Activated T-helper 2 cell treated with anti-CD3 and anti-CD28 coated beads, Interferon-gamma antibody, Interleukin-2, Interleukin-4, amounts not matched to agents 10 μg/mL and 5 μg/mL and 100 μg/mL, durations not matched to agents 14 hours and 24 hours and 36 hours (primary cell): ENCODE results near the gene CNTN4. TPM values are rescaled to one million over a fixed set of nuclear protein-coding genes. Genes with fewer than 3 reads are reported as not detected.

Source experiments
- DNase-seq: peaks from one replicate; pipeline ENCODE4 v3.0.0; 2021; ENCODE audit warnings: low spot score
- H3K27ac Mint-ChIP-seq: one replicate; pipeline ENCODE4 v1.8.0; 2021; ENCODE audit warnings: mixed read lengths
- H3K27me3 Mint-ChIP-seq: one replicate; pipeline ENCODE4 v1.8.0; 2021; ENCODE audit warnings: low read depth, mixed read lengths
- H3K36me3 Mint-ChIP-seq: one replicate; pipeline ENCODE4 v1.8.0; 2021; ENCODE audit warnings: low read depth, mixed read lengths
- H3K4me1 Mint-ChIP-seq: one replicate; pipeline ENCODE4 v1.8.0; 2021; ENCODE audit warnings: low read depth, mixed read lengths
- H3K4me3 Mint-ChIP-seq: one replicate; pipeline ENCODE4 v1.8.0; 2021; ENCODE audit warnings: low read depth, mild to moderate bottlenecking, moderate library complexity, mixed read lengths
- H3K9me3 Mint-ChIP-seq: one replicate; pipeline ENCODE4 v1.8.0; 2021; ENCODE audit warnings: mixed read lengths
- intact Hi-C: fragments of 100-400 bp; cut with micrococcal nuclease; formaldehyde crosslinking; loops from one replicate; pipeline ENCODE4 v1.15.1; 2023
- total RNA-seq: library from RNA; stranded (reverse); gene quantifications from 2 replicates; pipeline ENCODE4 v1.2.3, GENCODE V29; 2022

Gene CNTN4
- total RNA-seq, 1 donor from 2014 or later = not detected

DNA sequence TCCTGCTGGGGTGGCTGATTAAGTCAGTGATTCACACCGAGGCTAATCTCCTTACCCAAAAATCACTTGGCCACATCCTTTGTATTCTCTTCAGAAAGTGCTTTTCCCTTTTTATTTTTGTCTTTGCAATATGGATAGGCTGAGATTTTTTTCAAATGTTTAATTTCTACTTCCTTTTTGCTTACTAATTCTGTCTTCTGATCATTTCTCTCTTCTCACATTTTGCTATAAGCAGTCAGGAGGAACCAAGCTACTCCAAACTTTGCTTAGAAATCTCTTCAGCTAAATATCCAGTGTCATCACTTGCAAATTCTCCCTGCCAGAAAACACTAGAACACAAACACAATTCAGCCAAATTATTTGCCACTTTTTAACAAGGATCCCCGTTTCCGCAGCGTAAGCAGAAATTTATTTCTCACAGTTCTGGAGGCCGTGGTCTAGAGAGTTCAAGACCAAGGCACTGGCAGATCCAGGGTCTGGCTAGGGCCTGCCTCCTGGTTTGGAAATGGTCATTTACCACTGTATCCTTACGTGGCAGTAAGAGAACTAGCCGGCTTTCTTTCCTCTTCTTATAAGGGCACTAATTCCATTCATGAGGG lies 906.6 kb downstream of the CNTN4 start:
- Mint-ChIP-seq H3K27ac (no peak overlapping the region), H3K4me1 (no peaks in the 10 kb centered on the region), H3K27me3 (peaks cover 3% of the 10 kb centered on the region), H3K4me3 (no peak overlapping the region), H3K9me3 (no peaks in the 10 kb centered on the region), H3K36me3 (no peaks in the 10 kb centered on the region)
- no peak for DNase-seq
- intact Hi-C loops = no loop called here

DNA sequence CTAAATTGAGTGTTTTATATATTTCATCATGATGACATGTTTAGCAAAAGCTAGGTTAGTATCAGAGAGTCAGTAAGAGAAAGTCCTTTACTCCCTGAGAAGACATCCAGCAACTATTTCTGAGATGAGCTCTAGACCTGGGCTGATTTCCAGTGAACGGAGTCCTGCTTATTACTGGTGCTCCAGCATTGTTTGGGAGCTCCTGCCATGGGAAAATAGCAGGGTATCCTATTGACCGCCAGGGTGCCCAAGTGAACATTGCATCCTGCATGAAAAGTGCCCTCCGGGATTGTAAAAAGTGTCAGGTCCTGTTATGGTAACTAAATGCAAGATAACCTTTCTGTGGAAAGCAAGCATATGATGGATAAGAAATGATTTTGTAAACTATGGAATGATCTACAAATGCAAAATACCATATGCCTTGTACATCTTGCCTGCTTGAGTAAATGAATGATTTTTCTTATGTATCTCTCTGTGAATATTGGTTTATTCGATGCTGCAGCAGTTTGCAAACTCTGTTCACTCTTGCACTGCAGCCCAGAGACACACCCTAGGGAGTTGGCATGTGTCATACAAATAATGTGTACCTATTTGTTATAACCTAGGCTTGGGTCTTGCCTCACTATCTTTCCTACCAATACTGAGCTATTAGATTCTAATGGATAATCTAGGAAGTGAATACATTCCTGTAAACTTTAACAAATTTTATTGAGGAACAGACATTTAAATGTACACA lies 914.8 kb downstream of the CNTN4 start:
- Mint-ChIP-seq H3K4me3 (no peak overlapping the region), H3K27ac (no peak overlapping the region), H3K27me3 (peaks cover 12% of the 10 kb centered on the region), H3K4me1 (no peaks in the 10 kb centered on the region), H3K9me3 (no peaks in the 10 kb centered on the region), H3K36me3 (no peaks in the 10 kb centered on the region)
- intact Hi-C loops = no loop called here
- DNase-seq = no peak

- intact Hi-C loops = no loop called here
- no peak overlapping the region for H3K4me3 Mint-ChIP-seq
- peaks cover 12% of the 10 kb centered on the region for H3K27me3 Mint-ChIP-seq
- H3K36me3 Mint-ChIP-seq = no peaks in the 10 kb centered on the region
- no peak overlapping the region for H3K27ac Mint-ChIP-seq
- no peaks in the 10 kb centered on the region for H3K9me3 Mint-ChIP-seq
- DNase-seq = no peak
- no peaks in the 10 kb centered on the region for H3K4me1 Mint-ChIP-seq
Observed at GRCh38 chr3:3015185-3016089, 916.8 kb downstream of the CNTN4 start.

GRCh38 chr3:3016226-3016625 lies 917.6 kb downstream of the CNTN4 start:
- Mint-ChIP-seq H3K4me1 (no peaks in the 10 kb centered on the region), H3K36me3 (no peaks in the 10 kb centered on the region), H3K4me3 (no peak overlapping the region), H3K27me3 (peaks cover 12% of the 10 kb centered on the region), H3K9me3 (no peaks in the 10 kb centered on the region), H3K27ac (no peak overlapping the region)
- no peak for DNase-seq
- intact Hi-C loops = no loop called here

- intact Hi-C loops = no loop called here
- Mint-ChIP-seq H3K27me3 (peaks cover 13% of the 10 kb centered on the region), H3K27ac (no peak overlapping the region), H3K36me3 (no peaks in the 10 kb centered on the region), H3K4me1 (no peaks in the 10 kb centered on the region), H3K9me3 (no peaks in the 10 kb centered on the region), H3K4me3 (no peak overlapping the region)
- no peak for DNase-seq
Observed at GRCh38 chr3:3020209-3020608, 921.5 kb downstream of the CNTN4 start.

- Mint-ChIP-seq H3K9me3 (no peaks in the 10 kb centered on the region), H3K27me3 (peaks cover 5% of the 10 kb centered on the region), H3K4me1 (peaks cover 3% of the 10 kb centered on the region), H3K27ac (no peak overlapping the region), H3K4me3 (no peak overlapping the region), H3K36me3 (no peaks in the 10 kb centered on the region)
- intact Hi-C loops = no loop called here
- DNase-seq = no peak
Observed at GRCh38 chr3:3023111-3023745, 924.6 kb downstream of the CNTN4 start.

- H3K4me3 Mint-ChIP-seq = no peak overlapping the region
- intact Hi-C loops = loop anchor here (5.0 kb wide), 1 partner anchor 149 kb away; the partner anchor contains the start of gene CRBN
- H3K27ac Mint-ChIP-seq = no peak overlapping the region
- DNase-seq = no peak
- peaks cover 6% of the 10 kb centered on the region for H3K4me1 Mint-ChIP-seq
- no peaks in the 10 kb centered on the region for H3K9me3 Mint-ChIP-seq
- peaks cover 7% of the 10 kb centered on the region for H3K27me3 Mint-ChIP-seq
- no peaks in the 10 kb centered on the region for H3K36me3 Mint-ChIP-seq
Observed at GRCh38 chr3:3027976-3028567, 929.4 kb downstream of the CNTN4 start.

DNA sequence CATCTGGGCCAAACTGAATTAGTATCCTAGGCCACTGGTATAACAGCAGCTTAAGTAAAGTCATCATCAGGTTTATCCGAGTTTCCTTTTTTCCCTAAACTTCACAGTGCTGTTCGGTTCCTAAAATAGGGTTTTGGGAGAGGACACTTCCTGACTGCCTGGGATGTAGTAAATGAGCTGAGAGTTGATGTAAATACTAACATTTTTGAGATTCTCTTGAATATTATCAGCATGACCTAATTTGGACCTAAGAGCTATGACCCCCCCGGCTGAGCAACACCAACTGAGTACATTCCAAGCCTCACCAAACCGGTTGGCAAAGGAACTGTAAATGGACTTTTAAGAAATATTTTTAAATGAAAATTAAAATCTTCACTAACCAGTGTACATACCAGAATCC lies 932.7 kb downstream of the CNTN4 start:
- Mint-ChIP-seq H3K27ac (no peak overlapping the region), H3K4me1 (peaks cover 6% of the 10 kb centered on the region), H3K36me3 (no peaks in the 10 kb centered on the region), H3K4me3 (no peak overlapping the region), H3K9me3 (no peaks in the 10 kb centered on the region), H3K27me3 (peaks cover 3% of the 10 kb centered on the region)
- intact Hi-C loops = no loop called here
- DNase-seq = no peak

DNA sequence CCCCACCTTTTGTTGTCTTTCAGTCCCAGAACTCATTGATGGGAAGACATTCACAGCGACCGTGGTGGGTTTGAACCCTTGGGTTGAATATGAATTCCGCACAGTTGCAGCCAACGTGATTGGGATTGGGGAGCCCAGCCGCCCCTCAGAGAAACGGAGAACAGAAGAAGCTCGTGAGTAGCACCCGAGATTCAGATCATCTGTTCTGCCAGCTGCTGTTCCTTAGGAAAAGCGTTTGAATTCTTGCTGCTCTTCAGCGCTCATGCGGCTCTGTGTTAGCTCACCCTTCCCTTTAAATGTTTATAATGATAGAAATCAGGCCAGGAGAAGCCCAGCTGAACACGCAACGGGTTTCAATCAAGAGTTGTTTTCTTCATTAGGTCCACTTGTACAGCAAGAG lies 938.5 kb downstream of the CNTN4 start:
- Mint-ChIP-seq H3K9me3 (no peaks in the 10 kb centered on the region), H3K4me3 (no peak overlapping the region), H3K4me1 (no peaks in the 10 kb centered on the region), H3K27ac (no peak overlapping the region), H3K36me3 (no peaks in the 10 kb centered on the region), H3K27me3 (peaks cover 3% of the 10 kb centered on the region)
- intact Hi-C loops = no loop called here
- no peak for DNase-seq

DNA sequence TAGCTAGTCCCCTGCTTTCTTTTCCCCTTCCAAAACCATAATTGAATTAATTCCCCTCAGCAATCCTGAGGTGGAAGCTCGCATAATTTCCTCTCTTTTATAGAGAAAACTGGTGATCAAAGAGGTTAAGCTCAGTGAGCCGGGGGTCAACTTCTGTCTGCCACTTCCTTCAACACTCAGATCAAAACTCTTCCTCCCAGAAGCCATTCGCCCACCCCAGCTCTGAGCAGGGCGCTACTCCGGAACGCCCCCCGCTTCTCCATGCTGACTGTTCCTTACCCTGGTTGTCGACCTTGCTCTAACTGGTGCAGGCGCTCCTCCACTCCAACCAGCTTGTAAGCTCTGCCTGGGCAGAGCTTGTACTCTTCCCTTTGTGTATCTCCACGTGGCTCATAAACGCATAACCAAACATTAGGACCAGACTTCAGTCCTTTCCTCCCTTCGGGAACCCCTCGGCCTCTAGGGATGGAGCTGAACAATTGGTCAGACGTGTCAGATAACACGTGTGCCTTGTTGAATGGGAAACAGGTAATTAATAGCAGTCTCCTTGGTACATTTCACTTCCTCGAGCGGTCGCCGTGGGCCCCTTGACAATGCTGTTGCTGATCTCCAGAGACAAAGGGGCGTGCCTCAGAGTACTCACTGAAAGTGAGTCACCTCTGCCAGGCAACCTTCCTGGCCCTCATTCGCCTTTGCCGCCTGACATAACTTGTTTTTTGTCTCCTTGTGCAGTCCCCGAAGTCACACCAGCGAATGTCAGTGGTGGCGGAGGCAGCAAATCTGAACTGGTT lies 939.7 kb downstream of the CNTN4 start:
- H3K4me1 Mint-ChIP-seq = no peaks in the 10 kb centered on the region
- no peak for DNase-seq
- H3K27ac Mint-ChIP-seq = no peak overlapping the region
- H3K9me3 Mint-ChIP-seq = no peaks in the 10 kb centered on the region
- H3K4me3 Mint-ChIP-seq = no peak overlapping the region
- intact Hi-C loops = no loop called here
- H3K27me3 Mint-ChIP-seq = peaks cover 2% of the 10 kb centered on the region
- no peaks in the 10 kb centered on the region for H3K36me3 Mint-ChIP-seq

- Mint-ChIP-seq H3K27ac (no peak overlapping the region), H3K4me3 (no peak overlapping the region), H3K9me3 (no peaks in the 10 kb centered on the region), H3K36me3 (no peaks in the 10 kb centered on the region), H3K4me1 (no peaks in the 10 kb centered on the region), H3K27me3 (peaks cover 6% of the 10 kb centered on the region)
- no peak for DNase-seq
- intact Hi-C loops = no loop called here
Observed at GRCh38 chr3:3053974-3054373, 955.3 kb downstream of the CNTN4 start.

- Mint-ChIP-seq H3K27ac (no peak overlapping the region), H3K9me3 (no peaks in the 10 kb centered on the region), H3K36me3 (no peaks in the 10 kb centered on the region), H3K4me1 (no peaks in the 10 kb centered on the region), H3K27me3 (peaks cover 6% of the 10 kb centered on the region), H3K4me3 (no peak overlapping the region)
- intact Hi-C loops = no loop called here
- no peak for DNase-seq
Observed at GRCh38 chr3:3059645-3060044, 961.0 kb downstream of the CNTN4 start.
